NCI-H446 (cell line): ENCODE measurements around the gene TRPM4.

Experiments used
- DNase-seq, 2 experiments: peaks; one replicate each; lab custom pipeline; 2025; lab: John Stamatoyannopoulos, UW

Gene TRPM4

GRCh38 chr19:49231804-49232203, 74.2 kb downstream of the TRPM4 start:
- DNase-seq = no peak

DNA sequence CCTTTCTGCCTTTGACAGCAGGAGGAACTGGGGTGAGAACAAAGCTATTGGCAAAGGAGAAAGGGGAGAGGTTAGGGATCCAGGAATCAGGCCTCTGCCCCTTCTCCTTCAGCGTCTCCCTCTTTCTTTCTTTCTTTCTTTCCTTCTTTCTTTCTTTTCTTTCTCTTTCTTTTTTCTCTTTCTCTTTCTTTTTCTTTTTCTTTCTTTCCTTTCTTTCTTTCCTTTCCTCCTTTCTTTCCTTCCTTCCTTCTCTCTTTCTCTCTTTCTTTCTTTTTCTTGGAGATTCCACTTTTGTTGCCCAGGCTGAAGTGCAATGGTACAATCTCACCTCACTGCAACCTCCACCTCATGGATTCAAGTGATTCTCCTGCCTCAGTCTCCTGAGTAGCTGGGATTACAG, 75.6 kb downstream of the TRPM4 start:
- DNase-seq = no peak

GRCh38 chr19:49241769-49242168, 84.2 kb downstream of the TRPM4 start:
- no peak for DNase-seq

DNA sequence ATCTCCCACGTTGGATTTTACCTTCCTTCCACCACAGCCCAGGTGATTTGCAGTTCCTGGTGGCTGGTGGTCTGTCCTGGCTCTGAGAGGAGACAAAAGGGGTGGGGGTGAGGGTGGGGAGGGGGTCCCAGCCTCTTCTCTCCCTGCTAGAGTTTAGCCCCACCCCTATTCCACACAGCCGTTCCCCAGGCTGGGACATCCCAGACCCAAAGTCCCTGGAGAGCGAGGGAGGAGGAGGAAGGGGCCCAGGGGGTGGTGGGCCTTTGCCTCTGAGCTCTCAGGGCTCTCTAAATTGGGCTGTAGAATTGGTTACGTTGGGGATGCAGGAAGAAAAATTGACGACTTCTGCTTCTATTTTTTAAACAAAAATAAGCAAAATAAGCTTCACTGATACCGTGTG, 85.5 kb downstream of the TRPM4 start:
- no peak for DNase-seq

DNA sequence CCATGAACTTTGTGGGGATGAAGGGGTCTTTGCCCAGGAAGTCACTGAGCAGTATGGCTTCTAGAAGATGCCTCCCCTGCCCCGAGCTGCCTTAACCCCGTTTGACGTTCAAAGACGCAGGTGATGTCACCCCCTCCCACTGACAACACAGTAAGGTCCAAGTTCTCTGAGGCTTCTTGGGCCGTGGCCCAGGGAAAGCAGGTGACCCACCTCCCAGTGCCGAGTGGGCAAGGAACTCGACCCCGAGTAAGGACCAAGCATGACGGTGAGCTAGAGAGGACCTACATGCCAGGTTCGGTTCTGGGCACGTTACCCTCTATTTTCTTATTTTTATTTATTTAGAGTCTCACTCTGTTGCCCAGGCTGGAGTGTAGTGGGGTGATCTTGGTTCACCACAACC, 86.1 kb downstream of the TRPM4 start:
- DNase-seq = no peak

DNA sequence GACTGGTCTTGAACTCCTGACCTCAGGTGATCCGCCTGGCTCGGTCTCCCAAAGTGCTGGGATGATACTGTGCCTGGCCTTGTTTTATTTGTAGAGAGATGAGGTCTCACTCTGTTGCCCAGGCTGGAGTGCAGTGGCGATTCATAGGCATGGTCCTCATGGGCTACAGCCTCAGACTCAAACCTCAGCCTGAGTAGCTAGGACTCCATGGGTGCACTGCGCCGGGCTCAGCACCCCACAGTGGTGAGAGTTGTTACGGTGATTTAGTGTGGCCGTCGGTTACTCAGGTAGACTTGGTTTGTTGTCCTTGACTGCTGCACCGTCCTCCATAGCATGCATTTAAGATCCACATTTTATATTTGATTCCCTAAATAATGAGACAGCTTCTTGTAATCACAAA, 86.7 kb downstream of the TRPM4 start:
- no peak for DNase-seq

- no peak for DNase-seq
These were observed 90.1 kb downstream of the TRPM4 start for GRCh38 chr19:49247676-49248075.

GRCh38 chr19:49249933-49250332, 92.3 kb downstream of the TRPM4 start:
- DNase-seq = no peak

DNA sequence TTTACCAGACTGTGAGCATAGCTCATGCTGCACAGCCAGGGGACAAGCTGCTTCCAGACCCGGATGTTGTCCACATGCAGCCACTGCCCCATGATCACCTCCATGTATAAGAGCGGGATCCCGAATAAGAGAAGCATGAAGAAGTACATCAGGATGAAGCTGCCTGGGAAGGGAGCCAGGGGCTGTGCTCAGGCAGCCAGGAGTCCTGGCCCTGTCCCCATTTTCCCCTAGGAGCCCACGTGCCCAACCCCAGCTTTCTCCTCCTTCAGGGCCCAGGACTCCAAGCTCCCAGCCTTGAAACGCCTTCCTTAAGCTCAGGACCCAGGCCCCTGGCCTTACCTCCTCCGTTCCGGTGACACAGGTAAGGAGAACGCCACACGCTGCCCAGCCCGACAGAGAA, 98.1 kb downstream of the TRPM4 start:
- DNase-seq = no peak

DNA sequence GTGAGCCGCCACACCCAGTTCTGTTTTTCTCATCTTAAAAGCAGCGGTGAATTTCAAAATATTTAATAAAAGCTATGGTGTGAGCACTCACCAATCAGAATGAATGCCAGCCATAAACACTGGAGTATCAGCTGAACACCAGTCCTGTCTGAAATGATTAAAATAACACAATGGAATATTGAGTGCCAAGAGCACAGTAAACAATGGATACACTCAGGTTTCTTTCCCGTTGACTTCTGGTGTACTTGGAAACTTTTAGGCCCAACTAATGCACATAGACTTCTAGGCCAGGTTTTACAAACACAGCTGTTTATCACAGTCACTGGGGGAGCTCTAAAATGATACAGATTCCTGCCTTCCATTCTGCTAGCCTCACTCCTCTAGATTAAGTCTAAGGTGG, 99.1 kb downstream of the TRPM4 start:
- no peak for DNase-seq
